ENCODE measurements around the gene KIF26B. TPM values are rescaled to one million over a fixed set of nuclear protein-coding genes. Genes with fewer than 3 reads are reported as not detected.

Gene KIF26B
- polyA plus RNA-seq (2014; cell fraction: cytosol; rRNA removed) = 7.3 and 7.5 TPM in 2 replicates
- polyA plus RNA-seq (2014; cell fraction: nucleus; rRNA removed) = 2.7 and 4.9 TPM in 2 replicates

DNA sequence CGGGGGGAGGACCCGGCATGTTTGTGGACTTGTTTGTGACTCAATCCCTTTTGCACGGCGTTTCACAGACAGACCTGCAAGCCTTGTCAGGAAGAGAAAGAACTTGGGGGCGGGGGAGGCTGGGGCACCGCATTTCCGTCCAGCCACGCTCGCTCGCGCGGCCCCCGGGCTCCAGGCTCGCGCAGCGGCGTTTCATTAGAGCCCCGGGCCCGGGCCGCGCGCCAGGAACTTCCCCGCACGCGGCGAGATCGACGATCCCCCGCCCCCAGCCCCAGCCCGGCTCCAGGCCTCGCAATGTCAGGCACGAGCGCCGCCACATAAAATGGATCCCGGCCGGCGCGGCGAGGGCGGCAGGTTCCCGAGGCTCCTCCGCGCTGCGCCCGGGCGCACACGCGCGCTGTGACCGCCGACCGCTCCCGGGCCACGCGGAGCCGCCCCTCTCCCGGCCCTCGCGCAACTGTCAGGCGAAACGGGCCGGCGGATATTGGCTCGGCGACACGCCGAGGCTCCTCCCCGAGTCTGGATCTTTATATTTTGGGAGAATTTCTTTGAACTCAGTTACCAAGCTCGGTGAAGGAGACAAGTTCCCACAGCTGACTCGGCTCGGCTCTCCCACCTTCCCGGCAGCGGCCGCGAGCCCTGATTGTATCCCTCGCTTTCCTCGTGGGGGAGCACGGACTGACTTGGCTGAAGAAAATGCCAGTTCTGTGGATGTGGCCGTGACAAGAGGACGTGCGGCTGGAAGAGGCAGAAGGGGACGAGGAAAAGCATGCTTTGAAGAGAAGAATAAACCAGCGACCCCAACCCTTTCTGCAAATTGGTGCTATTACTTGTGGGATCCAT is at the start of gene KIF26B:
TSS of gene KIF26B (plus strand) at position 557 of the 843 bp plus-strand sequence. CDS start 440 bp downstream, outside the sequence.
- peak; percentile 67 for DNase-seq (ENCODE audit: low spot score)

DNA sequence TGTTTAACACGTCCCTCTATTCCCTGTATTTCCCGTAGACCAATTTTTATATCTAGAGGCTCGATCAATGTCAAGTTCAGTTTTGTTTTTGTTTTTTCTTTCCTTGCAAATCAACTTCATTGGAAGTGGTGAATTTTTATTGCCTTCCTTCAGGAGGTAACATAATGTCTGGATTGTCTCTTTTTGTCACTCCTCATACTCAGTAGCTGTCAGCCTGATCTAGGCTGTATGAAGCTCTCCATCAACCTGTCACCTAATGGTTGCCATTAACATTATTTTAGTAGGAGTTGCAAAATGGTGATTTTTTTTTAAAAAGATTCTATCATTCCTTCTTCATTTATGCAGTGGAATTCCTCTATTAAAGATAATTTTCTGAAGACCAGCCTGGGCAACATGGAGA is 49.7 kb upstream of the KIF26B start:
- DNase-seq (ENCODE audit: low spot score) = no peak

DNA sequence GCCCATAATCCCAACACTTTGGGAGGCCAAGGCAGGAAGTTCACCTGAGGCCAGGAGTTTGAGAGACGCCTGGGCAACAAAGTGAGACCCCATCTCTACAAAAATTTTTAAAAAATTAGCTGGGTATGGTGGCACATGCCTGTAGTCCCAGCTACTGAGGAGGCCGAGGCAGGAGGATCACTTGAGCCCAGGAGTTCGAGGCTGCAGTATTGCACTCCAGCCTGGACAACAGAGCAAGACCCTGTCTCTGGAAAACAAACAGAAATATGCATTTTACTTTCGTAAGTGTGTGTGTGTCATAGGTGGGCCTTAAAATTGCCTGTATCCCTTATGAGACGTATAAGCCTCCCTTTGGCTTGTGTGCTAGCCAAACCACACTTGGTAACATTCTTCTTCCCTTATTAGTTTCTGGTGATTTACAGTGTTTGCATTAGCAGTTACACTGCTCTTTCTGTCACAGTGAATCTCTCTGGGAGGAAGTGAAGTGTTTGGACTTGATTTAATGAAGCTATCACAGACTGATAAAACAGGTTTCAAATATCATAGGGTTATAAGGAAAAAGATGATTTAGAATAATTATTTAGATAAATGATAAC is 48.9 kb upstream of the KIF26B start:
- DNase-seq (ENCODE audit: low spot score) = no peak

DNA sequence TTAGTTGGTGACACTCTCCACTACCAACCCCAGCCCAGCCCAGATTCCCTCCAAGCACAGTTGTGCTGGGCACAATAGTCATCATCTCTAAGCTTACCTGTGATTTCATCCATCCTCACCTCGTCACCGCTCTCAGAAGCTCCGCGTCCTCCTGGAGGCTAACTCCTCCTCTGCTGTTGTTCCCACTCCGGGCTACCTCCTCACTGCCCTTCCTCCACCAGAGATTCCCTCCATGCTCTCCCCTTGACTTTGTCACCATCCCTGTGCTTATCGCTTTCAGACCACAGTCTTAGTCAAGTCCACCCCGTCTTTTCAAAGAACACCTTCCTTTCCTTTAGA is 47.0 kb upstream of the KIF26B start:
- DNase-seq (ENCODE audit: low spot score) = no peak

DNA sequence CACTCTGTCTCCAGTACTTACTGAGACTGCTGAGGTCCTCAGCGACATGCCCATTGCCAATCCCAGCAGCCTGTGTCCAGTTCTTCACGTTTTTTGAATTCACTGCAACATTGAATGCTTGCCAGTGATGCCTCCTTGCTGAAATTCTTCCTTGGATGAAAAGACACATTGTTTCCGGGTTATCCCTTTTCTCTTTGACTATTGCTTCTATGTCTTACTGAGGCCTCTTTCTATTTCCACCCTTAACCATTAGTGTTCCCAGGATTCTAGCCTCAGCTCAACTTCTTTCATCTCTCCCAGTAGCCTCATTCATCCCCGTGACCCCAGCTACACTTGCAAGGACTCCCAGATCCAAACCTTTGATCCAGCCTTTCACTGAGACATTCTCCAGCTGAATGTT is 46.5 kb upstream of the KIF26B start:
- DNase-seq (ENCODE audit: low spot score) = no peak

DNA sequence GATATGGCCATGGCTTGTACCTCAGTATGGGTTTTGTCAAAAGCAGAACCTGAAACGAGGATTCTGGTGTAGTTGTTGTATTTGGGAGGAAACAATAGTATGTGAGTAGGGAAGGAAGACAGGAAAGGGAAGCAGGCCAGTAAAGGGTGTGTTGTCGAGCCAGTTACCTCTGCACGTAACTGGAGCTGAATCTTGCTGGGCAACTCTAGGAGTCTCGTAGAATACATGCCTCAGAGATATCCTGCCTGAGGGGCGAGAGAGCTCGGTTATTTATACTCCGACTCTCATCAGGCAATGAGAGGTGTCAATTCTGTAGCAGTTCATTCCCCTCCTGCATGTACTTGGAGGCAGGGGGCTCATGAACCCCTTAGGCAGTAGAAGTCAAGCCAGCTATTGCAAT is 45.9 kb upstream of the KIF26B start:
- DNase-seq (ENCODE audit: low spot score) = no peak

DNA sequence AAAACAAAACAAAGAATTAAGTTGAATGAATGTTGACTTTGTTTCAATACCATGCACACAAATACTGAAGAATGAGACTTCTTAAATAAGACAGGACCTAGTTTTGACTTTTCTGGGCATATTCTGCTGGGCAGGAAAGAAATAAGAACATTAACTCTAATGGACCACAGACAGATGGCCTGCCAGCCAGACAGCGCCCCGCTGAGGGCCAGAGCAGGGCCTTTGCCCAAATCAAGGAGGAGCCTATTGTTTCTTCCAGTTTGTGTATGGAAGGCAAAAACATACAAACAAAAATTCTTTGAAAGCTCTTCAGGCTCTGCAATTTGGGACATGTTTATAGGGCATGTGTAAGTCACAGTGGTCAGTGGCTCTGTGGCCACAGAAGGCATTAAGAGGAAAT is 44.4 kb upstream of the KIF26B start:
- no peak for DNase-seq (ENCODE audit: low spot score)

DNA sequence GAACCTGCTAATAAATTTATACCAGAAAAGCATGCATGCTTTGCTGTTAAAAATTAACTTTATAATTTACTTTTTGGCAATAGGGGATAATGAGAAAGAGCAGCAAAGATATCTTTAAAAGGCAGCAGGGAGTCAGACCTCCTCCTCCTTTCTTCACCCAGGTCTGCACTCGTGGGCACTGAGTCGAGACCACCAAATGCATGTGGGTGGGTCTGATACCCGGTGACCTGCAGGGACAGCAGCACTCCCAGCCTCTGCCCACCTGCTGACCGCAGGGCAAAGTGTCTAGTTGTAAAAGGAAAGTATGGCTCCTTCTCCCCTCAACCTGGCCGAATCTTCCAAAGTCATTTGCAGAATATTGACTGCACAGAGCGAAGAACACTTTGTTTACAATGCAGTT is 43.7 kb upstream of the KIF26B start:
- no peak for DNase-seq (ENCODE audit: low spot score)

DNA sequence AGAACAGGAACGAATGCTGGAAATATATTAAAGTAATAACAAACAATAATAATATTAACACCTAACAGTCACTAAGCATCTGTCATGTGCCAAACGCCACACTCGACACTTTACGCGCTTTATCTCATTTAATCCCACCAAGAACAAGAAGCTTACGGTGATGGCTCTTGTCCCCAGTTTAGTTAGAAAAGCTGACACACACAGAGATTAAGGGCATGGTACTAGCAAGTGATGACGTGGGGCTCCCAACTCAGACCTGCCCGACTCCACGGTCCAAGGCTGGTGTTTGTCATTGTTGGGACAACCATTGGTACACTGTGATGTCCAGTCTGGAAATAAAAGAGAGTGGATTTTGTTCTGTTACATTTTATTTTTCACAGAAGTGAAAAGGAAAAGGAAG is 41.1 kb upstream of the KIF26B start:
- no peak for DNase-seq (ENCODE audit: low spot score)

DNA sequence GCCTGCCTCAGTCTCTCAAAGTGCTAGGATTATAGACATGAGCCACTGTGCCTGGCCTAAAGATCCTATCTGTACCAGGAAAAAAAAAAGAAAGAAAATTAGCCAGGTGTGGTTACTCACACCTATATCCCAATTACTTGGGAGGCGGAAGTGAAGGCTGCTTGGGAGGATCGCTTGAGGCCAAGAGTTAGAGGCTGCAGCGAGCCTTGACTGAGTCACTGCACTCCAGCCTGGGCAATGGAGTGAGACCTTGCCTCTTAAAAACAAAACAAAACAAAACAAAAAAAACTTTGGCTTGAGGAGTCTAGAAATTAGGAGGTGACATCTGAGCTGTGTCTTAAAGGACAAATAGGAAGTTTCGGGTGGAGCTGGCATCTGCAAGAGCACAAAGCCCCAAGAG is 38.7 kb upstream of the KIF26B start:
- DNase-seq (ENCODE audit: low spot score) = no peak

DNA sequence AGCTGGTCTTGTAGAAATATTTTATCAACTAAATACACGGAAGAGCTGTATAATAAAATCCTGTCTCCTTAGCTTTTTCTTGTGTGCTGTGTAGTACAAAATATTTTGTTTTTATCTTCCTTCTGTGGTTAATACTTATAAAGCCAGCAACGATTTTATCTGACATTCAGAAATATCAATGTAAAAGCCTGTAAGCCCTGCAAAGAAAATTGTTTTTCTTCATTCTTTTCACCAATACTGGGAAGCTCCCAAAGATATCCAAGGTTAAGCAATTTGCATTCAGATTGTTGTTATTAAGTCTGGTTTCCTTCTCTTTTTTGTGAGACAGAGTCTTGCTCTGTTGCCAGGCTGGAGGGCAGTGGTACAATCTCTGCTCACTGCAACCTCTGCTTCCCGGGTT is 38.0 kb upstream of the KIF26B start:
- DNase-seq (ENCODE audit: low spot score) = no peak

DNA sequence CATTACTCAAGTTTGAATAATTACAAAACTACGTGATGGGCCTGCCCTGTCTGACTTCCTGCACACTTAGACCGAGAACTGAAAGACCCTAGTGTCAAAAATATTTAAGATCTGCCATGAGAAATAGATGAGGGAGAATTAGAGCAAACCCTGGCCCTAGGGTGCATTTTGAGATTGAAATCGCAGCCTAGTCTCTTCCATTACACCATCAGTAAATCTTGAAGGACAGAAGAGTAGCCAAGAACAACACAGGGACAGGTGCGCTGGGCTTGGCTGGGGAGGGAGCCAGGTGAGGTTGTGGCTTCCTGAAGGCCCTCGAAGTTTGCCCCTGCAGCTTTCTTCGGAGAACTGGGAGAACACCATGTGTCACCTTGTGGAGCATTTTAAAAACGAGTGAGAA is 36.7 kb upstream of the KIF26B start:
- DNase-seq (ENCODE audit: low spot score) = no peak

DNA sequence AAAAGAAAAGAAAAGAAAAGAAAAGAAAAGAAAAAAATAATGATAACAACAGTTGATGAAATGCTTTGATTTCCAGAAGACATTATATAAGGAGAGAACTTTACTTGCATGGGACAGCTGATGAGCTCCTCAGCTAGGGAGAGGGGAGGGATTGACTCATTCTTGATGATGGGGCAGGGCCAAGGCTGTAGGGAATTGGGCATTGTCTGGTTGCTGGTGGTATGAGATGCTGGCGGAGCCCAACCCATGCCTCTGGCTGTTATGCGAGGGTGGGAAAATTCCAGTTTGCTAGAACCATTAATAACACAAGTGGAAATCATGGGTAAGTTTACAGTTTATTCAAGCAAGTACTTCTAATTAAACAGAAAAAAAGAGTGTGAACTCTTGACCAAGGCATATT is 36.0 kb upstream of the KIF26B start:
- DNase-seq (ENCODE audit: low spot score) = no peak

DNA sequence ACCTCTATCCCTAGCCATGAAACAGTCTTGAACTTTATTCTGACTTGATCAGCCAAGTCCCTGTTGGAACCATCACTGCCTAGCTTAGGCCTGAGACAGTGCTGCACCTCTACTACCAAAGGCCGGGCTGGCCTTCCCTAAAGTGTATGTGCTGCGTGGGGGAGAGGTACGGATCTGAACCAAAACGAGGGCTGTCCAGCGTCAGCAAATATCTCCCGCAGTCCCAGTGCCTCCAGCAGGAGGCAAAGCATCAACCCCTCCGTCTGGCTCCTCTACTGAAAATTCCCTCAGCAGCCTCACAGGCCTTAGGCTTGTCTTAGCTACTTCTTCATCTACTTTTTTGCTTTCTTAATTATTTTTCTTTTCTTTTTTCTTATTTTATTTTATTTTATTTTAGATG is 33.3 kb upstream of the KIF26B start:
- DNase-seq (ENCODE audit: low spot score) = no peak

DNA sequence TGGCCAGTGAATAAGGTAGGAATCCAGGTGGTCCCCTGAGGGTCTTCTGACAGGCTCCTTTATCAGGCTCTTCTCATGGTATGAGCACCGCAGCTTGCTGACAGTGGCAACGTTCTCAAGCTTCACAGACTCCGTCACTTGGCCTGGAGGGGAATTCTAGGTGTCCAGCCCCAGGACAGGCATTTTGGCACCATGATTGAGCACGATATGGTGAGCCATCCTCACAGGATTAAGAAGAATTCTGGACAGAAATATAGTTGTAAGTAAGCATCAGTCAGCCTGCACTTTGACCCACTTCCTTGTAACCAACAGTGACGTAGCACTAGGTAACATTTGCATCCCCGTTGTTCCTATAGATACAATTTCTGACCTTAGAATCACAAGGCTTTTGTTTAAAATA is 30.5 kb upstream of the KIF26B start:
- DNase-seq (ENCODE audit: low spot score) = no peak

DNA sequence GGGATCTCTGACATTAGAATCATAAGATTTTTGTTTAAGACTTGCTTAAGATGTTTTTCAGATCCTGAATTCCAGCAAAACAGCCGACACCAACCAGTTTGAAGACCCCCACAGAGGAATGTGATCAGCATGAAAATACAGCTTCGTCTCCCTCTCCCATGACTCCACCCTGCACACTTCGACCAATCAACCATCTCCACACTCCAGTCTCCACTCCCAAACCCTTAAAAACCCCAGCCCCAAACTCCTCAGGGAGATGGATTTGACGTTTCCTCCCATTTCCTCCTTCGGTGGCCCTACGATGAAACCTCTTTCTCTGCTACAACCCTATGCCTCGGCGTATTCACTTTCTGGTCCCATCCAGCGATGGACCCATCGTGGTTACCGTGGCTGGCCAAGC is 30.1 kb upstream of the KIF26B start:
- DNase-seq (ENCODE audit: low spot score) = no peak

DNA sequence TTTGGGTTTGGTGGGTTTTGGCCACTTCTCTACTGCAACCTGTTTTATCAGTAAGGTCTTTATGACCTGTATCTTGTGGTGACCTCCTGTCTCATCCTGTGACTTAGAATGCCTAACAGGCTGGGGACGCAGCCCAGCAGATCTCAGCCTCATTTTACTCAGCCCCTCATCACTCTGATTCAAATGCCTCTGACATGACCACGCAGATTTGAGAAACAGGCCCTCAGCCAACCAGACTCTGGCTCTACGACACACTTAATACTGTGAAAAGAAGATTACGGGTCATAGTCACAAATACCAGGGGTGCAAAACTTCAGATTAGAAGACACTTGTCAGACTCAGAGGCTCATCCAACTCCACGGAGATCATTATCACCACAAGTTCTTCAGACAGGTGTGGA is 28.3 kb upstream of the KIF26B start:
- no peak for DNase-seq (ENCODE audit: low spot score)

DNA sequence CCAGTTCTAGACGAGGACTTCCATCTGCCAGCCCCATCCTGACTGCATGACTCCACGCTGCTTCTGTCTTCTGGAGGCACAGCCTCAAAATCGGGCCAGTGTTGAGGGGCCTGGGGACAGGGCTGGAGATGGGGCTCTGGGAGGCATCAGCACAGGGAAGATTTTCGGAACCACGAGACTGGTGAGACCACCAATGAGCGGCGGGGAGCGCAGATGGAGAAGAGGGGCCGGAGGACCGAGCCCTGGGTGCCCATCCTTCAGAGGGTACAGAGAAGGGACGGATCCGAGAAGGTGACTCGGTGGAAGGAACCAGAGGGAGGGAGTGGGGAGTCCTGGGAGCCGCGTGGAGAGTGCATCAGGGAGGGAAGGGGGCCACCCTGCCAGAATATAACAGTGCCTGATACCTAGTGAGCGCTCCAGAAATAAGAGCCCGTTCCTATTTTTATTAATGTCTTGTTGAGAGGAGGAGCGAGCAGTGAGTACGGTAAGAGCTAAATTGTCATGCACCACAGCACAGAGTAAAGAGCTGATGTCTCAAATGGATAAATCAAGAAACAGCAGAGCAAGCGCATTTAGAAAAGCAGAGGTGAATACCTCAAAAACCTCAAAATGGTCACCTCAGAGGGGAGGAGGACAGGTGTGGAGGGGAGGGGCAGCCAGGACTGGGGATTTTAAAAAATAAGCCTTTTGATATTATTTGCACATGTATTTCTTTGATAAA is 26.2 kb upstream of the KIF26B start:
- no peak for DNase-seq (ENCODE audit: low spot score)

DNA sequence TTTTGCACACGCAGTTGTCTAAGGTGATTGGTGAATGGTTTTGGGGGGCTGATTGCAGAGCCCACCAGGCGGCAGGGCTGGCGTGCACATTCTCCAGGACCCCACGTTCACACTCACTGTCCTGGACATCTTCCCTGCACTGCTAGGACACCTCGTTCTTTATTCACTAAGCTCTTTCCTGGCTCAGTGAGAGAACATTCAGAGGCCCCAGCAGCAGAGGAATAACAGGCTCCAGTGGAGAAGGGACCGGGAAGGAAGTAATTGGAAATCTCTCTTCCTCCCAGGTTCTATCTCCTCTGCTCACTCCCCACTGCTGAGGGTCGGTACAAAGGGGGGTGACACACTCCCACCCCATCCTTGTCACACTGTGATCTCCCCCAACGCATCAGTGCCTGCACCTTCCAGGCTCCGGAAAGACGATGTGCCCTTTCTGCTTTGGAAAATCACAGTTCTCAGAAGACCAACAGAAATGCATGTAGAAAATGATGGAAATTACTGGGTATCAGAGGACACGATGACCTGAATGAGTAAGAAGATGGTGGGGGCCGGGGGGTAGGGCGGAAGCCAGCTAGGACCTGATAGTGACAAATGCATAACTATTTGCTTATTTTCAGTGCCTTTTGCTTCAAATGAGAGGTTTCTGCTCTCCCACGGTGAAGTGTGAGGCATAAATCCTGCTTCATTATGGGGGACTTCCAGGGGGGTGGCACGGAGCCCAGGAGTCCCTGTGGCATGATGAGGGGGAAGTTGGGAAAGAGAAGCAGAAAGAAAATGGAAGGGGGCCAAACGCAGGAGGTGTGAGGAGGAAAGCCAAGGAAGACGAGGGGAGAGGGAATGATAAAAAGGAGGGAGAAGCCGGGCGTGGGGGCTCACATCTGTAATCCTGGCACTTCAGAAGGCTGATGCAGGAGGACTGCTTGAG is 25.2 kb upstream of the KIF26B start:
- no peak for DNase-seq (ENCODE audit: low spot score)

DNA sequence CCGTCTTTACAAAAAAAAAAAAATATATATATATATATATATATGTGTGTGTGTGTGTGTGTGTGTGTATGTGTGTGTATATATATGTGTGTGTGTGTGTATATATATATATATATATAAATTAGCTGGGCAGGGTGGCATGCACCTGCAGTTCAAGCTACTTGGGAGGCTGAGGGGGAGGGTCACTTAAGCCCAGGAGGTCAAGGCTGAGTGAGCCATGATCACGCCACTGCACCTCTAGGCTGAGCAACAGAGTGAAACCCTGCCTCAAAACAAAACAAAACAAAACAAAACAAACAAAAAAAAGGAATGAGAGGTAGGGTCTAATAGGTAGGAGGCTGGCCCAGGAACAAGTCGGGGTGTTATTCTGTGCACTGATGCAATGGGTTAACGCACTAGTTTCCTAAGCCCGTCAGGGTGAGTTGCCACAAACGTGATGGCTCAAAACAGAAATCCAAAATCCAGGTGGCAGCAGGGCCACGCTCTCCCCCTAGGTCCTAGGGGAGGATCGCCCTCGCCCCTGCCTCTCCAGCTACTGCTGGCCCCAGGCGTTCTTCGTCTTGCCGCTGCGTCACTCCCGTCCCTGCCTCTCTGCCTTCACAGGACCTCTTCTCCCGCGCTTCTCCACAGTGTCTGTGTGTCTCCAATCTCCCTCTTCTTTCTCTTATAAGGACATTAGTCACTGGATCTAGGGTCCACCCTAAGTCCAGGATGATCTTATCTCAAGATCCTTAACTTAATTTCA is 24.3 kb upstream of the KIF26B start:
- peak; percentile 43 for DNase-seq (ENCODE audit: low spot score)

DNA sequence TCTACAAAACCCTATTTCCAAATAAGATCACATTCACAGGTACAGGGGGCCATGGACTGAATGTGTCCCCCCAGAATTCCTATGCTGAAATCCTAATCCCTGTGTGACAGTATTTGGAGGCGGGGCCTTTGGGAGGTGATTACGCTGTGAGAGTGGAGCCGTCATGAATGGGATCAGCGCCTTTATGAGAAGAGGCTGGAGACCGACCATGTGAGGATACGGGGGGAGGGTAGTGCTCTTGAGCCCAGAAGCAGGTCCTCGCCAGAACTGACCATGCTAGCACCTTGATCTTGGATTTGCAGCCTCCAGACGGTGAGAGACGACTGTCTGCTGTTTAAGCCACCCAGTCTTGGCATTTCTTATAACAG is 23.8 kb upstream of the KIF26B start:
- DNase-seq (ENCODE audit: low spot score) = peak; percentile 27

All from SK-N-DZ (cell line).